WTC11 (cell line): ENCODE results near the gene RAPGEF1.

Experiments used
- CBFB ChIP-seq: sonication (generic); formaldehyde crosslinking; IDR thresholded peaks from 2 replicates; pipeline ENCODE4 v1.8.1; 2022; ENCODE audit warnings: mild to moderate bottlenecking, low read depth, missing genetic modification reagents
- CREM ChIP-seq: sonication (generic); formaldehyde crosslinking; IDR thresholded peaks from 2 replicates; pipeline ENCODE4 v1.8.1; 2022; ENCODE audit warnings: mild to moderate bottlenecking, missing genetic modification reagents, moderate library complexity
- ETV6 ChIP-seq: sonication (generic); formaldehyde crosslinking; IDR thresholded peaks from 2 replicates; pipeline ENCODE4 v1.8.1; 2022; ENCODE audit warnings: mild to moderate bottlenecking, missing genetic modification reagents
- GABPB1 ChIP-seq: sonication (generic); formaldehyde crosslinking; IDR thresholded peaks from 2 replicates; pipeline ENCODE4 v1.8.1; 2023; ENCODE audit warnings: mild to moderate bottlenecking, missing genetic modification reagents
- GTF2I ChIP-seq: fragments of 250-450 bp; sonication (Bioruptor Pico); conservative IDR thresholded peaks from 2 replicates; pipeline ENCODE4 v1.4.0; 2021; ENCODE audit warnings: mild to moderate bottlenecking
- JUN ChIP-seq: sonication (generic); formaldehyde crosslinking; IDR thresholded peaks from 2 replicates; pipeline ENCODE4 v1.8.0; 2023; ENCODE audit warnings: mild to moderate bottlenecking, missing genetic modification reagents
- NR2C2 ChIP-seq: sonication (generic); formaldehyde crosslinking; IDR thresholded peaks from 2 replicates; pipeline ENCODE4 v1.8.0; 2022; ENCODE audit warnings: mild to moderate bottlenecking, missing genetic modification reagents
- TEAD4 ChIP-seq: sonication (generic); formaldehyde crosslinking; IDR thresholded peaks from 2 replicates; pipeline ENCODE4 v1.8.0; 2022; ENCODE audit warnings: mild to moderate bottlenecking, missing genetic modification reagents
- ZBTB21 ChIP-seq: sonication (generic); formaldehyde crosslinking; IDR thresholded peaks from 2 replicates; pipeline ENCODE4 v1.8.1; 2023; ENCODE audit warnings: mild to moderate bottlenecking, missing genetic modification reagents, borderline replicate concordance
- ZNF317 ChIP-seq: sonication (generic); formaldehyde crosslinking; IDR thresholded peaks from 2 replicates; pipeline ENCODE4 v1.8.1; 2023; ENCODE audit warnings: low read depth, mild to moderate bottlenecking, moderate library complexity, missing genetic modification reagents, borderline replicate concordance
- TF ChIP-seq, protein P1 (sequence below): fragments of 200-600 bp; IDR thresholded peaks from 2 replicates; pipeline ENCODE4 v1.8.0; 2022; ENCODE audit warnings: antibody characterized with exemption
- TF ChIP-seq, protein P2 (sequence below): fragments of 250-450 bp; sonication (Bioruptor Pico); IDR thresholded peaks from 2 replicates; pipeline ENCODE4 v1.8.0; 2021; ENCODE audit warnings: mild to moderate bottlenecking
- TF ChIP-seq, protein P3 (sequence below): sonication (generic); formaldehyde crosslinking; IDR thresholded peaks from 2 replicates; pipeline ENCODE4 v1.8.0; 2022; ENCODE audit warnings: mild to moderate bottlenecking, missing genetic modification reagents
- TF ChIP-seq, protein P4 (sequence below): sonication (generic); formaldehyde crosslinking; IDR thresholded peaks from 2 replicates; pipeline ENCODE4 v1.8.0; 2022; ENCODE audit warnings: mild to moderate bottlenecking, missing genetic modification reagents

DNA sequence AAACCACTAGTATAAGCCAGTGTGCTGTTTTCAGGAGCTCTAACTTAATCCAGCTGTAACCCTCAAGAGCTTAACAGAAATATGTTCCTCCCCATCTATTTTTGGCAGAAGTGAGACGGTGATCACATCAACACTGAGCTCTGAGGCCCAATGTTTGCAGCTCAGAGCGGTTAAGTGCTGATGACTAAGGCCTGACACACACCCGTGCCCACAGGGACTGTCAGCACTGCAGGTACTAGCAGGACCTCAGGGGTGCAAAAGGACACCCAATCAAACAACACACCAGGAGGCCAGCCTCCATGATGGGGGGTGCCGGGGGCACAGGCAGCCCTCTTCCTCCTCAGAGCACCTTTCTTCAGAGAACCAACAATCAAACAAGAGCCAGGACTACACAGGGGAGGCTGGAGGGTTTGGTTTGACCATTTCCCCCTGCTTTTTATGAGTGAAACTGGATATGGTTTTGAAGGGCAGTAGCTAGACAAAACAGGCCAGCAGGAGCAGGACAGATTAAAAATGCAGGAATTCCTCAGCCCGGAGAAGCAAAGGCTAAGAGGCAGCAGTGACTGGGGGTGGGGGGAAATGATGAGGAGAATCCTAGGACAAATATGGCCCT is 61.3 kb downstream of the RAPGEF1 start:
- TF ChIP-seq, protein P1, sequence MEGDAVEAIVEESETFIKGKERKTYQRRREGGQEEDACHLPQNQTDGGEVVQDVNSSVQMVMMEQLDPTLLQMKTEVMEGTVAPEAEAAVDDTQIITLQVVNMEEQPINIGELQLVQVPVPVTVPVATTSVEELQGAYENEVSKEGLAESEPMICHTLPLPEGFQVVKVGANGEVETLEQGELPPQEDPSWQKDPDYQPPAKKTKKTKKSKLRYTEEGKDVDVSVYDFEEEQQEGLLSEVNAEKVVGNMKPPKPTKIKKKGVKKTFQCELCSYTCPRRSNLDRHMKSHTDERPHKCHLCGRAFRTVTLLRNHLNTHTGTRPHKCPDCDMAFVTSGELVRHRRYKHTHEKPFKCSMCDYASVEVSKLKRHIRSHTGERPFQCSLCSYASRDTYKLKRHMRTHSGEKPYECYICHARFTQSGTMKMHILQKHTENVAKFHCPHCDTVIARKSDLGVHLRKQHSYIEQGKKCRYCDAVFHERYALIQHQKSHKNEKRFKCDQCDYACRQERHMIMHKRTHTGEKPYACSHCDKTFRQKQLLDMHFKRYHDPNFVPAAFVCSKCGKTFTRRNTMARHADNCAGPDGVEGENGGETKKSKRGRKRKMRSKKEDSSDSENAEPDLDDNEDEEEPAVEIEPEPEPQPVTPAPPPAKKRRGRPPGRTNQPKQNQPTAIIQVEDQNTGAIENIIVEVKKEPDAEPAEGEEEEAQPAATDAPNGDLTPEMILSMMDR: no peak
- TF ChIP-seq GABPB1 (CRISPR knock-in tag) (no peak), CREM (CRISPR knock-in tag) (no peak), JUN (no peak), GTF2I (CRISPR knock-in tag) (no peak), CBFB (CRISPR knock-in tag) (no peak), ZBTB21 (CRISPR knock-in tag) (no peak), TEAD4 (CRISPR knock-in tag) (no peak), NR2C2 (CRISPR knock-in tag) (no peak), ZNF317 (CRISPR knock-in tag) (no peak), ETV6 (CRISPR knock-in tag) (no peak)
- TF ChIP-seq, protein P2, sequence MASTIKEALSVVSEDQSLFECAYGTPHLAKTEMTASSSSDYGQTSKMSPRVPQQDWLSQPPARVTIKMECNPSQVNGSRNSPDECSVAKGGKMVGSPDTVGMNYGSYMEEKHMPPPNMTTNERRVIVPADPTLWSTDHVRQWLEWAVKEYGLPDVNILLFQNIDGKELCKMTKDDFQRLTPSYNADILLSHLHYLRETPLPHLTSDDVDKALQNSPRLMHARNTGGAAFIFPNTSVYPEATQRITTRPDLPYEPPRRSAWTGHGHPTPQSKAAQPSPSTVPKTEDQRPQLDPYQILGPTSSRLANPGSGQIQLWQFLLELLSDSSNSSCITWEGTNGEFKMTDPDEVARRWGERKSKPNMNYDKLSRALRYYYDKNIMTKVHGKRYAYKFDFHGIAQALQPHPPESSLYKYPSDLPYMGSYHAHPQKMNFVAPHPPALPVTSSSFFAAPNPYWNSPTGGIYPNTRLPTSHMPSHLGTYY: no peak
- TF ChIP-seq, protein P3, sequence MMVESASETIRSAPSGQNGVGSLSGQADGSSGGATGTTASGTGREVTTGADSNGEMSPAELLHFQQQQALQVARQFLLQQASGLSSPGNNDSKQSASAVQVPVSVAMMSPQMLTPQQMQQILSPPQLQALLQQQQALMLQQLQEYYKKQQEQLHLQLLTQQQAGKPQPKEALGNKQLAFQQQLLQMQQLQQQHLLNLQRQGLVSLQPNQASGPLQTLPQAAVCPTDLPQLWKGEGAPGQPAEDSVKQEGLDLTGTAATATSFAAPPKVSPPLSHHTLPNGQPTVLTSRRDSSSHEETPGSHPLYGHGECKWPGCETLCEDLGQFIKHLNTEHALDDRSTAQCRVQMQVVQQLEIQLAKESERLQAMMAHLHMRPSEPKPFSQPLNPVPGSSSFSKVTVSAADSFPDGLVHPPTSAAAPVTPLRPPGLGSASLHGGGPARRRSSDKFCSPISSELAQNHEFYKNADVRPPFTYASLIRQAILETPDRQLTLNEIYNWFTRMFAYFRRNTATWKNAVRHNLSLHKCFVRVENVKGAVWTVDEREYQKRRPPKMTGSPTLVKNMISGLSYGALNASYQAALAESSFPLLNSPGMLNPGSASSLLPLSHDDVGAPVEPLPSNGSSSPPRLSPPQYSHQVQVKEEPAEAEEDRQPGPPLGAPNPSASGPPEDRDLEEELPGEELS: no peak
- TF ChIP-seq, protein P4, sequence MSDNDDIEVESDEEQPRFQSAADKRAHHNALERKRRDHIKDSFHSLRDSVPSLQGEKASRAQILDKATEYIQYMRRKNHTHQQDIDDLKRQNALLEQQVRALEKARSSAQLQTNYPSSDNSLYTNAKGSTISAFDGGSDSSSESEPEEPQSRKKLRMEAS (CRISPR knock-in tag): no peak
